ENCODE results near the gene RBKS.

DNA sequence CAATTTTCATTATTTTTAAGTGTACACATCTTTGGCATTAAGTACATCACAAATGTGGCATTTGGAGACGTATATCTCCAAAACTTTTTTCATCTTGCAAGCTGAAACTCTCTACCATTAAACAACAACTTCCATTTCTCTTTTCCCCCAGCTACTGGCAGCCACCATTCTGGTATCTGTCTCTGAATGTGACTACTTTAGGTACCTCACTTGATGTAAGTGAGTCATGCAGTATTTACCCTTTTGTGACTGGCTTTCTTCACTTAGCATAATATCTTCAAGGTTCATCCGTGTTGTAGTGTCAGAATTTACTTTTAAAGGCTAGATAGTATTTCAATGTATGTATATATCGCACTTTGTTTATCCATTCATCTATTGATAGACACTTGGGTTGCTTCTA is 17.4 kb upstream of the RBKS start:
- TF ChIP-seq, protein P1, sequence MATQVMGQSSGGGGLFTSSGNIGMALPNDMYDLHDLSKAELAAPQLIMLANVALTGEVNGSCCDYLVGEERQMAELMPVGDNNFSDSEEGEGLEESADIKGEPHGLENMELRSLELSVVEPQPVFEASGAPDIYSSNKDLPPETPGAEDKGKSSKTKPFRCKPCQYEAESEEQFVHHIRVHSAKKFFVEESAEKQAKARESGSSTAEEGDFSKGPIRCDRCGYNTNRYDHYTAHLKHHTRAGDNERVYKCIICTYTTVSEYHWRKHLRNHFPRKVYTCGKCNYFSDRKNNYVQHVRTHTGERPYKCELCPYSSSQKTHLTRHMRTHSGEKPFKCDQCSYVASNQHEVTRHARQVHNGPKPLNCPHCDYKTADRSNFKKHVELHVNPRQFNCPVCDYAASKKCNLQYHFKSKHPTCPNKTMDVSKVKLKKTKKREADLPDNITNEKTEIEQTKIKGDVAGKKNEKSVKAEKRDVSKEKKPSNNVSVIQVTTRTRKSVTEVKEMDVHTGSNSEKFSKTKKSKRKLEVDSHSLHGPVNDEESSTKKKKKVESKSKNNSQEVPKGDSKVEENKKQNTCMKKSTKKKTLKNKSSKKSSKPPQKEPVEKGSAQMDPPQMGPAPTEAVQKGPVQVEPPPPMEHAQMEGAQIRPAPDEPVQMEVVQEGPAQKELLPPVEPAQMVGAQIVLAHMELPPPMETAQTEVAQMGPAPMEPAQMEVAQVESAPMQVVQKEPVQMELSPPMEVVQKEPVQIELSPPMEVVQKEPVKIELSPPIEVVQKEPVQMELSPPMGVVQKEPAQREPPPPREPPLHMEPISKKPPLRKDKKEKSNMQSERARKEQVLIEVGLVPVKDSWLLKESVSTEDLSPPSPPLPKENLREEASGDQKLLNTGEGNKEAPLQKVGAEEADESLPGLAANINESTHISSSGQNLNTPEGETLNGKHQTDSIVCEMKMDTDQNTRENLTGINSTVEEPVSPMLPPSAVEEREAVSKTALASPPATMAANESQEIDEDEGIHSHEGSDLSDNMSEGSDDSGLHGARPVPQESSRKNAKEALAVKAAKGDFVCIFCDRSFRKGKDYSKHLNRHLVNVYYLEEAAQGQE (IDR thresholded peaks at IDR 0.05; ENCODE audit: insufficient replicate concordance, low read depth), result no peak
- TF ChIP-seq CTCF (IDR thresholded peaks at IDR 0.05; ENCODE audit: insufficient read depth, low read length), result no peak

Measured in HL-60 (cell line).